G401.6 (cell line): ENCODE results near the gene KDM4B.
"Not testable (repeated sequence)": the region's sequence is repeated elsewhere in the genome, so short reads cannot be mapped to it uniquely, and the experiment has no call there.

Source experiments
- FAIRE-seq: peaks from 2 replicates; lab custom pipeline; 2012; peaks lifted over from hg19 to GRCh38; lab: Jason Lieb, UNC

Gene KDM4B

GRCh38 chr19:5152767-5153532 is 184.0 kb downstream of the KDM4B start:
- no peak for FAIRE-seq

- no peak for FAIRE-seq
Observed at GRCh38 chr19:5153601-5154128, 184.8 kb downstream of the KDM4B start.

- FAIRE-seq: no peak
Observed at GRCh38 chr19:5154129-5154798, 185.4 kb downstream of the KDM4B start.

- no peak for FAIRE-seq
Observed at GRCh38 chr19:5154799-5155426, 186.0 kb downstream of the KDM4B start.

GRCh38 chr19:5155586-5156210 is 186.8 kb downstream of the KDM4B start:
- no peak for FAIRE-seq

- FAIRE-seq: no peak
Observed at GRCh38 chr19:5156231-5156986, 187.5 kb downstream of the KDM4B start.

GRCh38 chr19:5157186-5157585 is 188.3 kb downstream of the KDM4B start:
- no peak for FAIRE-seq

- not testable (repeated sequence) for FAIRE-seq
Observed at GRCh38 chr19:5158549-5159134, 189.7 kb downstream of the KDM4B start.

GRCh38 chr19:5160158-5160795 is 191.4 kb downstream of the KDM4B start:
- FAIRE-seq: not testable (repeated sequence)

- not testable (repeated sequence) for FAIRE-seq
Observed at GRCh38 chr19:5164845-5165696, 196.2 kb downstream of the KDM4B start.

GRCh38 chr19:5165697-5166019 is 196.7 kb downstream of the KDM4B start:
- no peak for FAIRE-seq

GRCh38 chr19:5166262-5166661 is 197.3 kb downstream of the KDM4B start:
- no peak for FAIRE-seq

- FAIRE-seq: no peak
Observed at GRCh38 chr19:5170329-5170745, 201.4 kb downstream of the KDM4B start.

GRCh38 chr19:5171711-5172110 is 202.8 kb downstream of the KDM4B start:
- FAIRE-seq: no peak

GRCh38 chr19:5172859-5173630 is 204.1 kb downstream of the KDM4B start:
- no peak for FAIRE-seq

GRCh38 chr19:5173993-5174392 is 205.1 kb downstream of the KDM4B start:
- FAIRE-seq: no peak

- no peak for FAIRE-seq
Observed at GRCh38 chr19:5177745-5178450, 209.0 kb downstream of the KDM4B start.

GRCh38 chr19:5178841-5179240 is 209.9 kb downstream of the KDM4B start:
- FAIRE-seq: no peak

GRCh38 chr19:5179256-5179655 is 210.3 kb downstream of the KDM4B start:
- FAIRE-seq: no peak
